Activated T-cell treated with anti-CD3 and anti-CD28 coated beads, Interleukin-2, amount 50 U/mL, for 72 hours (primary cell): ENCODE measurements around the gene APLF. TPM values are rescaled to one million over a fixed set of nuclear protein-coding genes. Genes with fewer than 3 reads are reported as not detected.

Source experiments
- ATAC-seq, 2 donors: fragments of 150-1000 bp; cut with Tn5 transposase; replicated peaks in 1 of 2; 2 replicates each; pipeline ENCODE4 v1.10.0; 2021; ENCODE audit warnings: moderate library complexity in 2 of 2, mild to moderate bottlenecking in 1 of 2
- DNase-seq, 2 donors: peaks; one replicate each; pipeline ENCODE4 v3.0.0; 2021 to 2022; ENCODE audit warnings: mixed read lengths in 1 of 2
- H3K27ac Mint-ChIP-seq: one replicate; pipeline ENCODE4 v1.8.0; 2022; ENCODE audit warnings: mild to moderate bottlenecking, moderate library complexity, mixed read lengths
- H3K27me3 Mint-ChIP-seq: one replicate; pipeline ENCODE4 v1.8.0; 2022; ENCODE audit warnings: low read depth, mixed read lengths
- H3K36me3 Mint-ChIP-seq, 2 donors: one replicate each; pipeline ENCODE4 v1.8.0; 2022; ENCODE audit warnings: mixed read lengths in 2 of 2, mild to moderate bottlenecking in 1 of 2; ENCODE audit not compliant: insufficient read depth in 2 of 2
- H3K4me1 Mint-ChIP-seq: one replicate; pipeline ENCODE4 v1.8.0; 2022; ENCODE audit warnings: low read depth, mixed read lengths
- H3K4me3 Mint-ChIP-seq, 2 donors: one replicate each; pipeline ENCODE4 v1.8.0; 2022; ENCODE audit warnings: mild to moderate bottlenecking in 2 of 2, mixed read lengths in 2 of 2, moderate library complexity in 2 of 2
- H3K9me3 Mint-ChIP-seq, 2 donors: one replicate each; pipeline ENCODE4 v1.8.0; 2022; ENCODE audit warnings: mixed read lengths in 2 of 2
- total RNA-seq, 2 donors: library from RNA; stranded (reverse); gene quantifications; one replicate each; pipeline ENCODE4 v1.2.3, GENCODE V29; 2022

The APLF gene, protein sequence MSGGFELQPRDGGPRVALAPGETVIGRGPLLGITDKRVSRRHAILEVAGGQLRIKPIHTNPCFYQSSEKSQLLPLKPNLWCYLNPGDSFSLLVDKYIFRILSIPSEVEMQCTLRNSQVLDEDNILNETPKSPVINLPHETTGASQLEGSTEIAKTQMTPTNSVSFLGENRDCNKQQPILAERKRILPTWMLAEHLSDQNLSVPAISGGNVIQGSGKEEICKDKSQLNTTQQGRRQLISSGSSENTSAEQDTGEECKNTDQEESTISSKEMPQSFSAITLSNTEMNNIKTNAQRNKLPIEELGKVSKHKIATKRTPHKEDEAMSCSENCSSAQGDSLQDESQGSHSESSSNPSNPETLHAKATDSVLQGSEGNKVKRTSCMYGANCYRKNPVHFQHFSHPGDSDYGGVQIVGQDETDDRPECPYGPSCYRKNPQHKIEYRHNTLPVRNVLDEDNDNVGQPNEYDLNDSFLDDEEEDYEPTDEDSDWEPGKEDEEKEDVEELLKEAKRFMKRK
- 1 to 10 TPM; 5.5 to 5.7 TPM for total RNA-seq

DNA sequence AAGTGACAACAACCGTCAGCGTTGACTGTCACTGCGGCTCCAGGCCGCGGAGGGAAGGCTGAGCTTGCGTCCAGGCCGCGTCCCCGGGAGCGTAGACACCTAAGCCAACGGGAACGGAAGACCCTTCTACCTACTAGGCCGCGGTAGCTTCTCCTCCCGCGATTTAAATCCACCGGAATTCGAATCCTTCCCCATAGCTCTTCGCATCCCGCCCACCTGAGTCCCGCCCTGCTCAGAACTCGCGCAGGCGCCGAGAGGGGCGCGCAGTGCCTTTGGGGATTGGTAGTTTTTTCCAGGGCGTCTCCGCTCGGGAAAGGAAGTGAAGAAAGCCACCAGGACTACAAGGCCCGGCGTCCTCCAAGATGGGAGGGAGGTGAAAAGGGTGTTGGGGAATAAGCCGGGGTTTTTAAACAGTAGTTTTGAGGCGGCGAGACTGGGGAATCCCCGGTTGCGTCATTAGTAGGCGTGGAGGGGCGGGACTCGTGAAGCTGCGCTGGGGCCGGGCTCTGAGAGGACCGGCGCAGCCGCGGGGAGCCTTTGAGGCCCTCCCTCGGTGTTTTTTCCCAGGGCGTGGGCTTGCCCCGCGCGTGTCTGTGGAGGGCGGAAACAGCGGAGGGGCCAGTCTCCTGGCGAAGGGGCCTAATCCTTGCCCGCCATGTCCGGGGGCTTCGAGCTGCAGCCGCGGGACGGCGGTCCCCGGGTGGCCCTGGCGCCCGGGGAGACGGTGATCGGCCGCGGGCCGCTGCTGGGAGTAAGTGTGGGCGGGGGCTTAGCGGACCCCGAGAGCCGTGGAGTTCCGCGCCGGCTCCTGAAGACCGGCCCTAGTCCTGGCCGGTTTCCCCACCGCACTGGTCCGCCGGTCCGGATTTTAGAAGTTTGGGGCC lies at the start of gene APLF, which contains the start of gene FBXO48:
APLF (plus strand) TSS at position 509 of the 884 bp plus-strand sequence; CDS start at position 656, 147 bp downstream.
FBXO48 (minus strand) TSS at position 218 of the 884 bp plus-strand sequence. CDS start 2,149 bp downstream, outside the sequence.
- ATAC-seq = peak; percentile 86 to 87
- DNase-seq = peak; percentile 98 to 99
- H3K4me3 Mint-ChIP-seq = peak within 1 kb of the TSS; percentile 98 to 99
- H3K9me3 Mint-ChIP-seq = no peaks in the 10 kb centered on the region
- peaks cover 53% of the 10 kb centered on the region for H3K4me1 Mint-ChIP-seq
- no peaks in the 10 kb centered on the region for H3K27me3 Mint-ChIP-seq
- H3K36me3 Mint-ChIP-seq = peaks cover 2 to 4% of the 10 kb centered on the region in 2 donors
- peak within 1 kb of the TSS; percentile 97 for H3K27ac Mint-ChIP-seq

DNA sequence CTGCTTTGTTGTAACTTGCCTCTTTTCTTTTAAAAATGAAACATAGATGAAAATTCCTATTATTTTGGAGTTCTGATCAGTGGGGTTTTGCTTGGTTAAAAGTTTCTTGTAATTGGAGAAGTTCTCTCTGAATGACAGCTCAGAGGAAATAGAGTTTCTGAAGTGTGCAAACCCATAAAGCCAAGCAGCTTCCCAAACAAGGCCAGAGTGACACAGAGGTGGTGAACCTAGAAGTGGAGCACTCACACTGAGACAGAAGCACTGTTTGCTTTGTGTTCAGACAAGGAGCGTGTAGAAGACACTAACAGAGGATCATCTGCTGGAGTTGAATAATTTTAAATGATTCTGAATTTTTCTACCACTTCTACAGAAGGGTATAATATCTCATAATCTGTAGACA lies 49.5 kb upstream of the APLF start:
- peaks cover 12% of the 10 kb centered on the region for H3K27me3 Mint-ChIP-seq
- H3K27ac Mint-ChIP-seq = no peak overlapping the region
- H3K9me3 Mint-ChIP-seq = no peaks in the 10 kb centered on the region
- H3K4me1 Mint-ChIP-seq = peaks cover 22% of the 10 kb centered on the region
- ATAC-seq (no peak), DNase-seq (no peak)
- H3K36me3 Mint-ChIP-seq = peaks cover 0 to 5% of the 10 kb centered on the region in 2 donors
- no peak overlapping the region for H3K4me3 Mint-ChIP-seq

DNA sequence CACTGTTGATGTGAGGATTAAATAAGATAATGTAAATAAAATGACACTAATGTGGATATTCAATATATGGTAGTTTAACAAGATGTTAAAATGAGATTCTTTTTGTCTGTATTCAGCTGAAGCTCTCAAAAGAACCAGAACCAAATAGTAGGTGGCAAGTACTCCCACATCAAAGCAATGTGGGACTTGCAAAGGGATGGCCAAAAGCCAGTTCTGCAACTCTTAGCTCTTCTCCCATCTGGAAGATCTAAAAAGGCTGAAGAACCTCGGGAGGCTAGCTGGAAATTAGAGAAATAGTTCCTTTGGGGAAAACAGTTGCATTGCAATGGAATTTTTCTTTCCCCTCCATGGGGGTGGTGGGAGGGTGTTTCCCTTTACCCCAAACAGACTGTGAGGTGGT lies 49.0 kb upstream of the APLF start:
- no peak for ATAC-seq
- peaks cover 12% of the 10 kb centered on the region for H3K27me3 Mint-ChIP-seq
- H3K36me3 Mint-ChIP-seq = peaks cover 0 to 5% of the 10 kb centered on the region in 2 donors
- DNase-seq = no peak
- H3K4me1 Mint-ChIP-seq = peaks cover 22% of the 10 kb centered on the region
- H3K27ac Mint-ChIP-seq = no peak overlapping the region
- H3K9me3 Mint-ChIP-seq = no peaks in the 10 kb centered on the region
- H3K4me3 Mint-ChIP-seq = no peak overlapping the region

DNA sequence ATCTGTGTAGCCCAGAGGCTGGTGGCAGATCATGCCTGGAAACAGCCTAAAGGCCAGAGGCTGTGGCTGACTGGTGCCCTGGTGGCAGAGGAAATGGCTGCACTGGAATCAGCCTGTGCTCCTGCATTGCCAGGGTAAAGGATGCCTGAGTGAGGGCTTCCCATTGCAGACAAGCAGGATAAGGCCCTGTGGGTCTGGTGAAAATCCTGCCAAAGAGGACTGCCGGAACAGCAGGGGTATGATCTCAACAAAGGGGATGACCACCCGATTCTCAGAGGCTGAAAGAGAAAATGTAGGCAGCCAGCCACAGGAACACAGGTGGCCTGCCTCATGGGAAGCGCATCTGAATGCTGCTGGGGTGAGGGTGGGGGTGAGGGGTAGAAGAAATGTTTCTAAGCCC lies 48.5 kb upstream of the APLF start:
- H3K27ac Mint-ChIP-seq = no peak overlapping the region
- DNase-seq (no peak), ATAC-seq (no peak)
- peaks cover 22% of the 10 kb centered on the region for H3K4me1 Mint-ChIP-seq
- H3K4me3 Mint-ChIP-seq = no peak overlapping the region
- peaks cover 12% of the 10 kb centered on the region for H3K27me3 Mint-ChIP-seq
- no peaks in the 10 kb centered on the region for H3K9me3 Mint-ChIP-seq
- H3K36me3 Mint-ChIP-seq = peaks cover 0 to 5% of the 10 kb centered on the region in 2 donors

DNA sequence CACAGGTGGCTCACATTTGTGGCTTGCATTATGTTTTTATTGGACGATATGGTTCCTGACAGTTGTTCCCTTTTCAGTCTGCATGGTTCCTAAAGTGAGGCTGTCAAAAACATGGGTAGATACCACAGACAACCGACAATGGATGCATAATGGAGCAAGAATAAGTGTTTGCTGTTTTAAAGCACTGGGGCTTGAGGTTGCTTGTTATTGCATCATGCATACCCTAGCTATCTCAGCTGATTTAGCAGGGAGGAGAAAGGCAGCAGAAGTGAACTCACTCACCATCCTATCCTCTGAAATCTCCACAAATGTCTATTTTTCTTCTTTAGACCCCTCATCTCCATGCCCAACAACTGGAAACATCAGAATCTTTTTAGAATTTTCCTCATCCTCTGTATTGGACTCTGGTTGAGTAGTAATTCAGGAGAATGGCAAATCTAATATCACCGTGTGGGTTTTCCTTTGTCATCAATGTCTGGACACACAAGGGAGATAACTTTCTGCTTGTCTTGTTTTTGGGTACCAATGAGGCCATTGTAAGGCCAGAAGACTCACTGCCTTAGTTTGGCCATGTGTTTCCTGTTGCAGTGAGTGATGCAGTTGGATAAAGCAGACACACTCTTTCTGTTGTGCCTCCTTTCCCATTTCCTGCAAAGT lies 47.0 kb upstream of the APLF start:
- ATAC-seq (peak in 1 of 2 donors; percentile 12), DNase-seq (peak; percentile 10 to 12)
- peaks cover 0 to 5% of the 10 kb centered on the region in 2 donors for H3K36me3 Mint-ChIP-seq
- peaks cover 22% of the 10 kb centered on the region for H3K4me1 Mint-ChIP-seq
- no peak overlapping the region for H3K27ac Mint-ChIP-seq
- no peak overlapping the region for H3K4me3 Mint-ChIP-seq
- H3K27me3 Mint-ChIP-seq = peaks cover 12% of the 10 kb centered on the region
- H3K9me3 Mint-ChIP-seq = no peaks in the 10 kb centered on the region

DNA sequence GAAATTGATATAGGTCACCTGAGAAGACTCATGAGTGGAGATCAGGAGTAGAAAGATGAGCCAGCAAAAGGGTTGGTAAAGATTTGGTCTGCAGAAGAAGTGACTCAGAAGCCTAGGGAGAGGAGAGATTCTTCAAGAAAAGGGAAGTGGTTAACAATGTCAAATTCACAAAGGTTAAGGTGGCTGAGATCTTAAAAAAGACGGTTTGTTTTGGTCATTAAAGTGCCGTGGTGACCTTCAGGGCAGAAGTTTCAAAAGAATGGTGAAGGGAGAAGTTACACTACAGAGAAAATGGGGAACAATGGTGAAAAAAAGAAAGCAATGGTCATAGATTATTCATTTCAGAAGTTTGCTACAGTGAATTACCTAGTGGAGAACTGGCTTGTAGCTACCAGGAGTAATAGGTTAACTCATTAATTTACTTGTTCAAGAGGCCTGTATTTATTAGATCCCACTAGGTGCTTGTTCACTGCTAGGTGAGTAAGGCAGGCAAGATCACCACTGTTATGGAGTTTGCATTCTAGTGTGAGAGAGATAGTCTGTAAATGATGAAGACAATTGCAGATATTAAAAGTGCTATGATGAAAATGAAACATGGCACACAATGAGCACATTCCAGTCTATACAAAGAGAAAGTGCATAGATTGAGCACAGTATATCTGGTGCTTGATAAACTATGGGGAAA lies 43.3 kb upstream of the APLF start:
- Mint-ChIP-seq H3K27me3 (peaks cover 12% of the 10 kb centered on the region), H3K4me3 (no peak overlapping the region), H3K9me3 (no peaks in the 10 kb centered on the region), H3K4me1 (peaks cover 27% of the 10 kb centered on the region), H3K27ac (no peak overlapping the region), H3K36me3 (peaks cover 0 to 5% of the 10 kb centered on the region in 2 donors)
- peak; percentile 91 to 94 for ATAC-seq
- DNase-seq = peak; percentile 20 to 22

DNA sequence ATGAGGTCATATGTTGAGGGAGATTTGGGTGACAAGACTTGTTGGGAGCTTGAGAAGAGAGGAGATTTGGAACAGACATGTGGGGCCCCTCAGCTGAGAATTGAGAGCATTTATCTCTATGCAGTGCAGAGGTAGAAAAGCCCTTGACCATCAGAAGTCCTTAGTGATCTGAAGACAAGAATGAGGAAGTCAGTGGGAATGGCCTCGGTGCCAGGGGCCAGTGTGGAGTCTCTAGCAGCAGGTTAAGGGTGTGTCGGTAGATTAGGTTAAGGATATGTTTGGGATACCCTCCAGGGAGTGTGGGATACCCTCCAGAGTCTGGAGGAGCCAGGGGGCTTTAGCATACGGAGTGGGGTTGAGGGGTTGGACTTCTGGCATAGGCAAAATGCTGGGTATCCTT lies 41.9 kb upstream of the APLF start:
- Mint-ChIP-seq H3K36me3 (peaks cover 0 to 5% of the 10 kb centered on the region in 2 donors), H3K9me3 (no peaks in the 10 kb centered on the region), H3K27me3 (peaks cover 17% of the 10 kb centered on the region), H3K4me1 (peaks cover 16% of the 10 kb centered on the region), H3K27ac (no peak overlapping the region), H3K4me3 (no peak overlapping the region)
- DNase-seq (no peak), ATAC-seq (no peak)

DNA sequence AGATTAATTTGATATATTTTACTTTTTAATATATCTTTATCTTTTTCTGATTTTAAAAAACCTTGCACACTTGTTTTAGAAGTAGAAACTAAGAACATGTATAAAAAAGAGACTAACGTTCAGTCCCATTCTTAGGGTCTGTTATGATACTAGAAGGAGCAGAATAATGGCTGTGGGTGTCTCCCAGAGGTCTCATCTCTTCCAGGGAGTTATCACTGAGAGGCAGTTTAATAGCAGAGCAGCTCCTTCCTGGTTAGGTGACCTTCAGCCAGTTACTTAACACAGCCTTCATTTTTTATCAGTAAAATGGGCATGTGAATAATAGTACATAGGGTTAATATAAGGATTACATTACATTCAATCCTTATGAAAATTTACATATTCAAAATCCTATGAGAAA lies 40.9 kb upstream of the APLF start:
- Mint-ChIP-seq H3K4me1 (peaks cover 12% of the 10 kb centered on the region), H3K27ac (no peak overlapping the region), H3K4me3 (no peak overlapping the region)

DNA sequence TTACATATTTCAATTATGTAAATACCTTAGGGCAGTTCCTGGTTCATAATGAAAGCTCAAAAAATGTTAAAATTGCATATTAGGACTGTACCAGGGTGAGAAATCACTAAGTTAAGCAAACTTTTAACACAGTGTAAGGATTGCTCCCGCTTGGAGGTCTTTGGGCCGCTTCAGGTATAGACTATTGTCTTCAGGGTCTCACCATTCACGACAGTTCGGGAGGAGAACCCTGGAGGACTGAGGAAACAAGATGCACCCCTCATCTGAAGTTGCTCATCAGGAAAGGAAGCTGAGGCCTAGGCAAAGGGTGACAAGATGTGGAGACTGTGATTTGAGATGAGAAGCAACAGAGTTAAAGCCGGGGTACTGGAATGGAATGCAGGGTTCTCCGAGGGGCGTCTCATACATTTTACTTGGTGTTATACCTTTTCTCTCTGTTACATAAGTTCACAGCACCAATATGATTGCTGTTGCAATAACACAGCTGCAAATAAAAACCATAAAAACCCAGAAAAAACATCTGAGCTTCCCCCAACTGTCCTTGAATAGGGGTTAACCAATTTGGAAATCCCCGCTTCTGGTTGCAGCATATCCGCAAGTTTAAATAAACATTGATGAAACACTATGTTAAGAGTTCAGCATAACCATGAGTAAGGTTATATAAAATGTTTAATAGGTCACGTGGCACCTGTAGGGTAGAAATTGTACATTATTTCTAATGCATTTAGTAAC lies 40.4 kb upstream of the APLF start:
- H3K27ac Mint-ChIP-seq = no peak overlapping the region
- H3K9me3 Mint-ChIP-seq = no peaks in the 10 kb centered on the region
- peak overlapping the region in 1 of 2 donors; percentile 42 for H3K4me3 Mint-ChIP-seq
- ATAC-seq (peak in 1 of 2 donors; percentile 26), DNase-seq (no peak)
- peaks cover 6% of the 10 kb centered on the region for H3K4me1 Mint-ChIP-seq
- H3K36me3 Mint-ChIP-seq = peaks cover 0 to under 1% of the 10 kb centered on the region in 2 donors
- peaks cover 6% of the 10 kb centered on the region for H3K27me3 Mint-ChIP-seq

More for the DNA sequence above, 40.9 kb upstream of the APLF start:
- Mint-ChIP-seq H3K27me3 (peaks cover 12% of the 10 kb centered on the region), H3K36me3 (peaks cover 0 to 5% of the 10 kb centered on the region in 2 donors), H3K9me3 (no peaks in the 10 kb centered on the region)
- ATAC-seq (no peak), DNase-seq (no peak)

DNA sequence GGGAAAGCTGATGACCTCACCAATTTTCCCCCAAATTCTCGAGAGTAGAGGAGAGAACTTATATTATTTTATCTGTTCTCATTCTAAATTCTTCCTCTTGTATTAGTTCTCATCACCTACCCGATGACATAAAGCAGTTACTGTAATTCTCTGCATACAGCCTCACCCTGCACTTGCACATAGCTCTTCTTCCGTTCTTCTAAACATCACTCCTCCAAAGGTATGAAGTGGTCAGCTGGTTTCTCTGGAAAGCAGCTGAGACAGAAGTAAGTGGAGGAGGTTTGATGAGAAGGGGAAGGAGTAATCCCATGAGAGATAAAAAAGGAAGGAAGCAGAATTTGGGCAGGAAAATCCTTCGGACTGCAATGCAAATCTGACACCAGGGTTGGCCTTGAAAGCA lies 39.3 kb upstream of the APLF start:
- Mint-ChIP-seq H3K36me3 (no peaks in the 10 kb centered on the region), H3K4me1 (peaks cover 5% of the 10 kb centered on the region), H3K4me3 (no peak overlapping the region), H3K9me3 (no peaks in the 10 kb centered on the region), H3K27ac (no peak overlapping the region), H3K27me3 (peaks cover 5% of the 10 kb centered on the region)
- DNase-seq = no peak
- ATAC-seq = no peak

DNA sequence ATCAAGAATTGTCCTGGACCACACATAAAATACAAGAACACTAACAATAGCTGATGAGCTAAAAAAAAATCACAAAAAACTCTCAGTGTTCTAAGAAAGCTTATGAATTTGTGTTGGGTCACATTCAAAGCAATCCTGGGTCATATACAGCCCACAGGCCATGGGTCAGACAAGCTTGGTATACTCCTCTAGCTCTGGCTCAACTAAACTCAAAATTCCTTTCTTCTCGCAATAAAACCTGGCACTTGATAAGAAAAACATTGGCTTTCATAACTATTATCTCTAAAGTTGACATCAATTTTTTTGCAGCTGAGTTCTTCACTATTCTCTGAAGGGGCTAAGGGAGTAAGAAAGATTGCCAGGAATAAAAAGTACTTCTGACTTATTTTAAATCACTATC lies 38.6 kb upstream of the APLF start:
- Mint-ChIP-seq H3K4me1 (peaks cover 5% of the 10 kb centered on the region), H3K9me3 (no peaks in the 10 kb centered on the region), H3K27me3 (peaks cover 5% of the 10 kb centered on the region), H3K36me3 (no peaks in the 10 kb centered on the region), H3K27ac (no peak overlapping the region), H3K4me3 (no peak overlapping the region)
- no peak for DNase-seq
- no peak for ATAC-seq
